Astrocyte (in vitro differentiated cells and primary cell): ENCODE data around the gene CATSPERB. TPM values are rescaled to one million over a fixed set of nuclear protein-coding genes. Genes with fewer than 3 reads are reported as not detected.

Experiments used
- DNase-seq: peaks from one replicate; pipeline ENCODE4 v3.0.0-alpha.2; 2010; ENCODE audit warnings: low read depth
- FAIRE-seq: peaks from 2 replicates; lab custom pipeline; 2011; peaks lifted over from hg19 to GRCh38; lab: Jason Lieb, UNC
- H2AFZ ChIP-seq: 2 replicates; pipeline ENCODE4 v1.6.0; 2012; ENCODE audit warnings: low read depth, low read length, inconsistent platforms
- H3K27ac ChIP-seq: 2 replicates; pipeline ENCODE4 v1.5.1; 2011; ENCODE audit warnings: low read depth, low read length, inconsistent platforms
- H3K27me3 ChIP-seq: 2 replicates; pipeline ENCODE4 v1.6.0; 2011; ENCODE audit warnings: low read length, inconsistent platforms; ENCODE audit not compliant: insufficient read depth
- H3K36me3 ChIP-seq: 2 replicates; pipeline ENCODE4 v1.5.1; 2011; ENCODE audit warnings: low read length, inconsistent platforms; ENCODE audit not compliant: insufficient read depth
- H3K4me1 ChIP-seq: 2 replicates; pipeline ENCODE4 v1.5.1; 2011; ENCODE audit warnings: low read length, inconsistent platforms; ENCODE audit not compliant: insufficient read depth
- H3K4me2 ChIP-seq: 2 replicates; pipeline ENCODE4 v1.6.0; 2012; ENCODE audit warnings: low read length, inconsistent platforms
- H3K4me3 ChIP-seq: 2 replicates; pipeline ENCODE4 v1.5.1; 2011; ENCODE audit warnings: low read depth, mild to moderate bottlenecking, low read length, inconsistent platforms; ENCODE audit not compliant: insufficient read depth
- H3K79me2 ChIP-seq: 2 replicates; pipeline ENCODE4 v1.6.0; 2012; ENCODE audit warnings: mild to moderate bottlenecking, low read length, inconsistent platforms; ENCODE audit not compliant: insufficient read depth
- H3K9ac ChIP-seq: 2 replicates; pipeline ENCODE4 v1.6.0; 2012; ENCODE audit warnings: mild to moderate bottlenecking, low read length, inconsistent platforms
- H3K9me3 ChIP-seq: 2 replicates; pipeline ENCODE4 v1.5.1; 2012; ENCODE audit warnings: low read depth, mild to moderate bottlenecking, low read length, inconsistent platforms; ENCODE audit not compliant: insufficient read depth
- H4K20me1 ChIP-seq: 2 replicates; pipeline ENCODE4 v1.6.0; 2012; ENCODE audit warnings: low read length, inconsistent platforms; ENCODE audit not compliant: insufficient read depth
- H3K27ac Mint-ChIP-seq: one replicate; pipeline ENCODE4 v1.8.0; 2021; ENCODE audit warnings: mild to moderate bottlenecking, mixed read lengths; ENCODE audit not compliant: unreplicated experiment
- H3K27me3 Mint-ChIP-seq: one replicate; pipeline ENCODE4 v1.8.0; 2021; ENCODE audit warnings: low read depth, mixed read lengths; ENCODE audit not compliant: unreplicated experiment
- H3K36me3 Mint-ChIP-seq: one replicate; pipeline ENCODE4 v1.8.0; 2021; ENCODE audit warnings: low read depth, mixed read lengths; ENCODE audit not compliant: unreplicated experiment
- H3K4me1 Mint-ChIP-seq: one replicate; pipeline ENCODE4 v1.8.0; 2021; ENCODE audit warnings: low read depth, mixed read lengths; ENCODE audit not compliant: unreplicated experiment
- H3K4me3 Mint-ChIP-seq: one replicate; pipeline ENCODE4 v1.8.0; 2021; ENCODE audit warnings: mild to moderate bottlenecking, moderate library complexity, mixed read lengths; ENCODE audit not compliant: unreplicated experiment
- H3K9me3 Mint-ChIP-seq: one replicate; pipeline ENCODE4 v1.8.0; 2021; ENCODE audit warnings: mild to moderate bottlenecking, mixed read lengths; ENCODE audit not compliant: unreplicated experiment
- CTCF ChIP-seq: IDR thresholded peaks from 2 replicates; pipeline ENCODE4 v1.5.1; 2011; ENCODE audit warnings: low read depth, mild to moderate bottlenecking, inconsistent platforms, low read length, moderate library complexity; ENCODE audit not compliant: insufficient read depth
- EZH2 ChIP-seq: IDR thresholded peaks from 2 replicates; pipeline ENCODE4 v1.6.1; 2012; ENCODE audit warnings: mild to moderate bottlenecking, low read length, inconsistent platforms; ENCODE audit not compliant: insufficient read depth
- total RNA-seq: library from RNA; stranded (reverse); gene quantifications from 2 replicates; pipeline ENCODE4 v1.2.1, GENCODE V29; 2021

Gene CATSPERB
- total RNA-seq, 1 donor from 2014 or later, result 0.11 TPM

- H3K27me3 Mint-ChIP-seq, result peaks cover 12% of the 10 kb centered on the region
- DNase-seq (no peak), FAIRE-seq (no peak)
- Histone ChIP-seq H3K9me3 (no peaks in the 10 kb centered on the region), H3K27ac (no peak overlapping the region), H3K79me2 (no peaks in the 10 kb centered on the region), H3K4me1 (no peaks in the 10 kb centered on the region), H3K36me3 (no peaks in the 10 kb centered on the region), H3K4me3 (no peak overlapping the region), H3K9ac (no peak overlapping the region), H2AFZ (no peak overlapping the region), H3K27me3 (no peaks in the 10 kb centered on the region), H4K20me1 (no peaks in the 10 kb centered on the region), H3K4me2 (no peak overlapping the region)
- no peak overlapping the region for H3K27ac Mint-ChIP-seq
- no peak overlapping the region for H3K4me3 Mint-ChIP-seq
- TF ChIP-seq CTCF (no peak), EZH2 (no peak)
- no peaks in the 10 kb centered on the region for H3K36me3 Mint-ChIP-seq
- no peaks in the 10 kb centered on the region for H3K4me1 Mint-ChIP-seq
- no peaks in the 10 kb centered on the region for H3K9me3 Mint-ChIP-seq
Measured at GRCh38 chr14:91533623-91534022, 198.3 kb downstream of the CATSPERB start.

Other genes with a start within 250 kb of the CATSPERB start
- gene PPP4R3A, start 221.8 kb downstream of the CATSPERB start, total RNA-seq, result 79.5 and 80.7 TPM in 2 replicates
- gene TC2N, start 135.4 kb upstream of the CATSPERB start, total RNA-seq, result 1.2 and 1.6 TPM in 2 replicates
- 12.5 and 14.9 TPM in 2 replicates for gene FBLN5, start 215.6 kb upstream of the CATSPERB start, total RNA-seq